ENCODE data around the gene DDX49.
"Not testable (repeated sequence)": the region's sequence is repeated elsewhere in the genome, so short reads cannot be mapped to it uniquely, and the experiment has no call there.

Gene DDX49

DNA sequence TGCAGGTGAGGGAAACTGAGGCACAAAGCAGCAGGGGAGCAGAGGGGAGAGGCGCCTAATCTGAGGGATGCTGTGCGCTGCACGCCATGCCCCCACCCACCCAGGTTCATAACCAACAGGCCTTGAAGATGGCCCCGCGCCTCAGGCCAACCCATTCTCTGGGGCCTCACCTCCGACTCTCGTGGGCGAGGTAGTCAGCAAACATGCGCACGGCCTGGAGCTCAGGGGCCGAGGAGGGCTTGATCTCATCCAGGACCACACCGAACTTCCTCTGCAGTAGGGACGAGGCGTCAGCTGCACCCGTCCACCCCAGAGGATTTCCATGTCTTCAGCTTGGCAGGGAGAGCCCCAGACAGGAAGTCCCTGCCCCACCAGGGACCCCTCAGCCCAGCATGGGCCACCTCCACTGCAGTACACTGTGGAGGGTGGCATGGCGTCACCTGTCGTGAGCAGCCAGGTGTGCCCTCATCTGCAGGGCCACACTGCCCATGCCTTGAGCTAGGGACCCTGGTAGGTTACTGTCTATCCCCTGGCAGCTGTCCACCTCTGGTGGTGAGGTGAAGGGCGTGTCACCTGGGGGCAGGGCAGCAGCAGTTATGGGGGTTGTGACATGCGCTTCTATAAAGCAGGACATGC, 8.6 kb upstream of the DDX49 start:
- no peak for DNase-seq (ENCODE audit: low read depth)

- DNase-seq (ENCODE audit: low read depth) = no peak
Measured at GRCh38 chr19:18912933-18913332, 6.6 kb upstream of the DDX49 start.

- no peak for DNase-seq (ENCODE audit: low read depth)
Measured at GRCh38 chr19:18913466-18913865, 6.0 kb upstream of the DDX49 start.

DNA sequence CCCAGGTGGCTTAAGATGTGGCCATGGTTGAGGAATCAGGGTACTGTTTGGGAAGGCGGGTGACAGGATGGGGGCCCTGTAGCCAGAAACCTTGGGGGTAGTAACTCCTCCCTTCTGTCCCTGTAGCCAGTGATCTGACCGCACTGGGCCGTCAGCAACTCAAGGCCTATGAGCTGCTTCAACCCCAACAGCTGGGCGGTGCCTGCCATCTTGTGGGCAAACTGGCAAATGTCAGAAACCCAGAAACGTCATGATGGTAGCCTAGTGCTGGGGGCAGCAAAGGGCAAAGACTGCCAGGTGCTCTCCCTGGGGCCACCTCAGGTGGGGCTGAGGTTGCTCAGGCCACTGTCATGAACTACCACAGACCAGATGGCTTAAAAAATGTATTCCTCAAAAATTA, 3.9 kb upstream of the DDX49 start:
- peak; percentile 18 for DNase-seq (ENCODE audit: low read depth)

- DNase-seq (ENCODE audit: low read depth) = not testable (repeated sequence)
Measured at GRCh38 chr19:18917593-18917992, 1.9 kb upstream of the DDX49 start.

DNA sequence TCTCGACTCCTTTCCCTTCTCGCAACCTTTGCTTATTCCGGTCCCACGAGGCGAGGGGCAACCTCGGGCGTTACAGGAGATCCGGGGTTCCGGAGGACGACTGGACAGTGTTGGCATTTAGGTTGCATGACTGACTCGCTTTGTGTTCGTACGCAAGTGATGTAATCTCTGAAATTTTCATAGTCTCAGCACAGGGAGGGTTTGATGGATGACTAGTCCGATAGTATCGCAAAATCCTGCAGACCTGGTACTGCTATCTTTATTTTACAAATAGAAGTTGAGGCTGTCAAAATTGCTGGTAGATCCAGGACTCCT, 342 bp downstream of the DDX49 start:
- no peak for DNase-seq (ENCODE audit: low read depth)

DNA sequence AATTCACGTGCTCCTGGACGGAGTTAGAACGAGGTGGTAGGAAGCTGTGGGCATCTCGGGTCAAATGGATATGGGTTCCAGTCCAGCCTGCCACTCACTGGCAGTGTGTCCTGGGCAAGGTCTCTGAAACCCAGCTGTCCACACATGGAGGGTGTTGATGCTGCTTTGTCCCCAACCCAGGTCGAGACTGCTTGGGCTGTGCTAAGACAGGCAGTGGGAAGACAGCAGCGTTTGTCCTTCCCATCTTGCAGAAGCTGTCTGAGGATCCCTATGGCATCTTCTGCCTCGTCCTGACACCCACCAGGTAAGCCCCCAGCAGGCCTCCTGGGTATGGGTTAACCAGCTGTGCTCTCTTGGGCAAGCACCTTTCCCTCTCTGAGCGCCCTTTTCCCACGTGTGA, 885 bp downstream of the DDX49 start:
- no peak for DNase-seq (ENCODE audit: low read depth)

DNA sequence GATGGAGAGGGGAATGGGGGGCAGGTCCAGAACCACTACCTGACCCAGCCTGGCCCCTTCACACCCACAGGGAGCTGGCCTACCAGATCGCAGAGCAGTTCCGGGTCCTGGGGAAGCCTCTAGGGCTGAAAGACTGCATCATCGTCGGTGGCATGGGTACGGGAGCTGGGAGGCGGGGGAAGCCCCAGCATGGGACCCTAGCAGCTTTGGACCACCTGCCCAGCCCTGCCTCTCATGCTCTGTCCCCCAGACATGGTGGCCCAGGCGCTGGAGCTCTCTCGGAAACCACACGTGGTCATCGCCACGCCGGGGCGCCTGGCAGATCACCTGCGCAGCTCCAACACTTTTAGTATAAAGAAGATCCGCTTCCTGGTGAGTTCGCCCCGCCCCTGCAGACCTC, 2.1 kb downstream of the DDX49 start:
- no peak for DNase-seq (ENCODE audit: low read depth)

GRCh38 chr19:18922228-18922985, 2.9 kb downstream of the DDX49 start:
- DNase-seq (ENCODE audit: low read depth) = no peak

DNA sequence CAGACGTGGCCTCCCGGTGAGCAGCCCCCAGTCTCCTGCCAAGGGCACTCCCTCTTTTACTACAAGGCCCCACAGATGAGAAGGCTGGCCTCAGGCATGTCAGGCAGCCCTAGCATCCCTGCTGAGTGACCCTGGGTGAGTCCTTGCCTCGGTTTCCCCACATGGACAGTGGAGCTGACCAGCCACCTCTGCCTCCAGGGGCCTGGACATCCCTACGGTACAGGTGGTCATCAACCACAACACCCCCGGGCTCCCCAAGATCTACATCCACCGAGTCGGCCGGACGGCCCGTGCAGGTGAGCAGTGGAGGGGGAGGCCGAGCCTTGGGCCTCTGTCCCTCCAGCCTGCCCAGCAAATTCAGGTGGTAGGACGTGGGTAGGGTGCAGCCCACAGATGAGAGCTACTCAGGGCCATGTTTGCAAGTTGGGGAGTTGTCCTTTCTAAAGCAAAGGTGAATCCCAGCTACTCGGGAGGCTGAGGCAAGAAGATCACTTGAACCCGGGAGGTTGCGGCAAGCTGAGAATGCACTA, 5.2 kb downstream of the DDX49 start:
- no peak for DNase-seq (ENCODE audit: low read depth)

DNA sequence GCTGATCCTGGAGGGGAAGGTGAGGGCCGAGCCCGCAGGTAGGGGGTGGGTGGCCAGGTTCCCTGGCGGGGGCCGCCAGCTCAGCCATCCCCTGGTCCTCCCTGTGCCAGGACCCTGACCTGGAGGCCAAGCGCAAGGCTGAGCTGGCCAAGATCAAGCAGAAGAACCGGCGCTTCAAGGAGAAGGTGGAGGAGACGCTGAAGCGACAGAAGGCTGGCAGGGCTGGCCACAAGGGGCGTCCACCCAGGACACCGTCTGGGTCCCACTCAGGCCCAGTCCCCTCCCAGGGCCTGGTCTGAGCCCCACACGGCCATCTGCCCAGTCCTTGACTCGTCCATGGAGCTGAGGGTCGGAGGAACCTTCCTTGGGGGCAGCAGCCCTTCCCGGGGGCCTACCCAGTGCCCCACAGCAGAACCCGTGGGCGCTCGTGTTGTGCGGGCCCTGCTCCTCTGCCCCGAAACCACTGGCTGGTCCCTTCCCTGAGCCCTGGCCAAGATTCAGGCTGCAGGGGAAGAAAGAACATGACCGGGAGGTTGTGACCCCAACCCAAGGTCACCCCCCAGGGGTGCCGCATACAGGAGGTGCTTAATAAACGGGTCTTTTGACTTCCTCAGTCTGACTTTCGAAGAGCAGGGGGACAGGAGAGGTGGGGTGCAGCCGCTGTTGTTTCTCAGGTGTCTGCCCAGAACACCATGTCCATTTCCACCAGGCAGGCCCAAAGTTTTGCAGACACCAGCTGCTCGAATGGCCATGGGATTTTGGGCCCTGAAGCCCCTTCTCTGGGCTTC, 8.7 kb downstream of the DDX49 start:
- DNase-seq (ENCODE audit: low read depth) = no peak

DNA sequence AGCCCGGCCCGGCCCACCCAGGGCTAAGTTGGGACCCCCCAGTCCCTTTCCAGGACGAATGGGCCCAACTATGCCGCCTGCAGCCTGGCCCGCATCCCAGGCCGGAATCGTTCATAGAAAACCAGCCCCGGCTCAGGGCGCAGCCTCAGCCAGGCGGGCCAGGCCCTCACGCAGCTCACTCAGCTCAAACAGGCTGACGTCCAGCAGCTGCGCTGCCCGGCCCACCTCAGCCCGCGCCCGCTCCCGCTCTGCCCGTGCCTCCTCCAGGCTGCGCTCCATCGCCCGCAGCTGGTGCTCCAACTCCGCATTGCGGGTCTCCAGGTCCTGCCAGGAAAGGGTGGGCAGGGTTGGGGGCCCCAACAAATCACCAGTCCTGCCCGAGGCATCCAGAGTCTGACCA, 9.8 kb downstream of the DDX49 start:
- DNase-seq (ENCODE audit: low read depth) = no peak

- no peak for DNase-seq (ENCODE audit: low read depth)
Measured at GRCh38 chr19:18931316-18932162, 12.0 kb downstream of the DDX49 start.

DNA sequence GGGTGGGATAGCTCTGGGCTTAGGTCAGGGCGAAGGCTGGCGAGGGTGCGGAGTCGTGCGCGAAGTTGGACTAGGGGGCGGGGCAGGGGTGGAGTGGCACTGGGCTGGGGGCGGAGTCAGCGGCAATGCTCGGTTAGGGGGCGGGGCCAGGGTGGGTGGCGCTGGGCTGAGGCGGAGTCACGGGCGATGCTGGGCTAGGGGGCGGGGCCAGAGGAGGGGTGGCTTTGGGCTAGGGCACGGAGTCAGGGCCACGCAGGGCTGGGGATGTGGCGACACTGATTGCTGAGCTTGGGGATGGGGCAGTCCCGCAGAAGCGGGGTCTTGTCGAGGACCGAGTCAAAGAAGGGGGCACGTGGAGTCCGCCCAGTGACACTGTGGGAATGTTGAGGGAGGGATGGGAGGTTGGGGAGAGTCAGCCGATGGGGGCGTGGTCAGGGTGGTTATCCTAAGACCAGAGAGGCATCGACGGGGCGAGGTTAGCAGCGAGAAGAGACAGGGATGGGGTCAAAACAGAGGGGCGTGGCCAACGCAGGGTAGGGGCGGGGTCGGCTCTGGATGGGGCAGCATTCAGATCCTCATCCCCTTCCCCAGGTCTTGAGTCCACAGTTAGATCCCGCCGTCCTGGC, 12.8 kb downstream of the DDX49 start:
- DNase-seq (ENCODE audit: low read depth) = peak; percentile 85

- no peak for DNase-seq (ENCODE audit: low read depth)
Measured at GRCh38 chr19:18933297-18933696, 13.8 kb downstream of the DDX49 start.

GRCh38 chr19:18939163-18939562, 19.6 kb downstream of the DDX49 start:
- no peak for DNase-seq (ENCODE audit: low read depth)

DNA sequence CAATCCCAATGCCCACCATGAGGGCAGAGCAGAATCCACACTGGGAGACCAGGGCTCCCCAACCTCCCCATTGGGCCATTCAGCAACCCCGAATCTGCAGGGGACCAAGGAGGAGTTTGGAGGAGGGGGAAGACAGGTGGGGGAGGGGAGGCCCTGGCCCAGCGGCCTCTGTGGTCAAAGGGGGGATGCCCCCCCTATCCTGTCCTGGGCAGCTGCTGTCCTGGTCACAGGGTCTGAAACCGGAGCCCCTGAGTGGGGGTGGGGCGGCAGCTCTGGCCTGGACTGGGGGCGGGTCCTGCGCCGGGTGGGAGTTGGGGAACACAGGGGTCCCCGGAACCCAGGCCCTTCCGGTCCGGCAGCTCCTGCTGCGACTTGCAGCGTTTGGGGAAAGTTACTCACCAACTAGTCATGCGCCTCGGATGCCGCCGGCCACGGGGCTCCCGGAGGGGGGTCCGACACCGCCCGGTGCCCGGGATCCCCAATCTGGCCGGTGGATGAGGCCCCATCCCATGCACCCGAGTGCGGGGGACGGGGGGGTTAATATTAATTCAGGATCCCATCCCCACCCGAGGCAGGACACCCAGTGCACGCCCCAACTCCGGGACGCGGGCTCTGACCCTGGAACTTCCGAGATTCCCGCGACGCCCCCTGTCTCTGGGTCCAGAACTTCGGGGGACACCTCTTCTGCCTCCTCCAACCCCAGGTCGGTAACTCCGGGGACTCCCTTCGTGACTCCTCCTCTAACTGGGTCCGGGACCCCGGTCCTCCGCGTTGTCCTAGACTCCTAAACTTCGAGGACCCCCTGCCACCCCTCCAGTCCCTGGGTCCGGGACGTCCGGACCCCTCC, 20.6 kb downstream of the DDX49 start:
- DNase-seq (ENCODE audit: low read depth) = no peak

- DNase-seq (ENCODE audit: low read depth) = peak; percentile 85
Measured at GRCh38 chr19:18940769-18941627, 21.5 kb downstream of the DDX49 start, which contains the start of gene HOMER3. HOMER3 (minus strand) TSS chr19:18941217; CDS start chr19:18938982, 2,235 bp downstream.

DNA sequence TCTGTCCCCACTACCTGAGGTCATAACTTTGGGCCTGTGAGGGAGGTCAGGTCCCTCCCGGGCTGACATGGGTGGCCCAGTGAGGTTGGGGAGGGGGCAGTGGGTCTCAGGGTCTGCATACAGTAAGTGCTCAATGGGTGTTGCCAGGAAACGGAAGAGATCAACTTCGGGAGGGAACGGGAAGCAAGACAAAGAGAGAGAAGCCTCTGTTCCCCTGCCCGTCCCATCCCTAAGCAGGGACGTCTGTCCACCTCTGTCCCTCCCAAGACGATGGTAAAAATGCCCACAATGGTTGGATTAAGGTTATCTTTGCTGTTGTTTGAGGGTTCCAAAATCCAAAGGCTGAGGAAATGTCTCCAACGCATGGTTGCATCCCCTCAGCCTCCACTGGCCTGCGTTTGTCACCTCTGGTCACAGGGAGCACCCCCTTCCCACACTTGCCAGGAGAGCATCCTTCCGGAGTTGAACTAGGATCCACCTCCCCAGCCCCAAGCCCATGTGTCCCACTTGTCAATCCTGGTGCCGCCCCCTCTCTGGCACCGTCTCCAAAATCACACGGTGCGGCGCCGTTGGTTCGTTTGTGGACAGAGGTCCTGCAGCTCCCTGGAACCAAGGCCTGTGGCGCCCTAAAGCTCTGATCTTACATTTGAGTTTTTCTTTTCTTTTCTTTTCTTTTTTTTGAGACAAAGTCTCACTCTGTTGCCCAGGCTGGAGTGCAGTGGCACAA, 22.3 kb downstream of the DDX49 start:
- DNase-seq (ENCODE audit: low read depth) = no peak
